HCT116 (cell line): ENCODE measurements around the gene AHRR. TPM values are rescaled to one million over a fixed set of nuclear protein-coding genes. Genes with fewer than 3 reads are reported as not detected.

Experiments used
- ATAC-seq: fragments of 200-7000 bp; cut with Tn5 transposase; 2 replicates; pipeline ENCODE4 v1.9.1; 2020; ENCODE audit warnings: mild to moderate bottlenecking, moderate library complexity
- BruUV-seq: library from RNA; stranded (reverse); fragments of 400-500 nt; replicated peaks from 2 replicates; lab custom pipeline; 2021; lab: Mats Ljungman, UMichigan
- CTCF ChIA-PET: fragments of 300-600 bp; sonication (Branson Sonifier 250); formaldehyde crosslinking; loops from one replicate; lab custom pipeline; 2021; ENCODE audit warnings: antibody characterized with exemption; lab: Charles Lee
- POLR2A ChIA-PET: fragments of 300-600, 350-600 bp; sonication (Branson Sonifier 250); formaldehyde crosslinking; loops from one replicate; lab custom pipeline; 2021; ENCODE audit warnings: antibody characterized with exemption; lab: Charles Lee
- RAD21 ChIA-PET, 2 experiments: fragments of 300-600 bp; sonication (Branson Sonifier 250); formaldehyde crosslinking; loops; one replicate each; lab custom pipeline; 2023; ENCODE audit warnings: low total read pairs in 2 of 2; ENCODE audit not compliant: uncharacterized antibody in 2 of 2, unreplicated experiment in 2 of 2, low non-redundant PET in 1 of 2; lab: Charles Lee
- DNase-seq: peaks from one replicate; pipeline ENCODE4 v3.0.0-alpha.2; 2010; ENCODE audit warnings: low read depth, low spot score
- H2AFZ ChIP-seq: fragments of 200-600 bp; shearing (Covaris generic), sonication (generic); 2 replicates; pipeline ENCODE4 v1.6.1; 2017; ENCODE audit warnings: low read depth, mixed run types, mixed read lengths, antibody characterized with exemption, low read length; ENCODE audit not compliant: poor library complexity, severe bottlenecking
- H3K27ac ChIP-seq: 2 replicates; pipeline ENCODE4 v1.5.1; 2012; ENCODE audit warnings: low read depth, low read length
- H3K27me3 ChIP-seq: fragments of 200-600 bp; sonication (generic); 2 replicates; pipeline ENCODE4 v1.6.1; 2016; ENCODE audit warnings: mixed run types, low read length, mixed read lengths; ENCODE audit not compliant: insufficient read depth
- H3K36me3 ChIP-seq, 2 experiments: fragments of 200-500 bp in 1 of 2; fragments of 200-600 bp in 1 of 2; sonication (Bioruptor generic) in 1 of 2; sonication (generic) in 1 of 2; 2 replicates each; pipeline versions ENCODE4 v1.5.1 to v1.6.1; 2014 to 2016; ENCODE audit warnings: low read length in 2 of 2, inconsistent platforms in 1 of 2, mixed read lengths in 1 of 2, mixed run types in 1 of 2; ENCODE audit not compliant: insufficient read depth in 2 of 2, control insufficient read depth in 1 of 2
- H3K4me1 ChIP-seq, 2 experiments: fragments of 200-600 bp in 1 of 2; sonication (generic) in 1 of 2; 2 replicates each; pipeline versions ENCODE4 v1.5.1 to v1.6.1; 2012 to 2017; ENCODE audit warnings: low read length in 2 of 2, inconsistent platforms in 1 of 2, mild to moderate bottlenecking in 1 of 2, mixed read lengths in 1 of 2, mixed run types in 1 of 2, moderate library complexity in 1 of 2; ENCODE audit not compliant: insufficient read depth in 2 of 2, control insufficient read depth in 1 of 2
- H3K4me2 ChIP-seq: fragments of 200-600 bp; sonication (generic); 2 replicates; pipeline ENCODE4 v1.6.1; 2017; ENCODE audit warnings: mixed run types, low read length, mixed read lengths
- H3K4me3 ChIP-seq, 2 experiments: fragments of 200-600 bp in 1 of 2; sonication (generic) in 1 of 2; replicated peaks in 1 of 2; 2 replicates each; pipeline ENCODE4 v1.5.1; 2011 to 2016; ENCODE audit warnings: low read length in 2 of 2, control low read depth in 1 of 2, low read depth in 1 of 2, mild to moderate bottlenecking in 1 of 2, mixed read lengths in 1 of 2, mixed run types in 1 of 2
- H3K79me2 ChIP-seq: fragments of 200-600 bp; sonication (generic); 2 replicates; pipeline ENCODE4 v1.6.1; 2017; ENCODE audit warnings: mild to moderate bottlenecking, mixed run types, low read length, moderate library complexity, mixed read lengths; ENCODE audit not compliant: insufficient read depth
- H3K9ac ChIP-seq: fragments of 200-600 bp; sonication (generic); 2 replicates; pipeline ENCODE4 v1.6.1; 2016; ENCODE audit warnings: low read length, mixed read lengths
- H3K9me2 ChIP-seq: fragments of 200-600 bp; sonication (generic), shearing (Covaris generic); 2 replicates; pipeline ENCODE4 v1.6.1; 2017; ENCODE audit warnings: mixed run types, mild to moderate bottlenecking, moderate library complexity; ENCODE audit not compliant: insufficient read depth
- H3K9me3 ChIP-seq, 2 experiments: fragments of 200-500 bp in 1 of 2; fragments of 200-600 bp in 1 of 2; sonication (Bioruptor generic) in 1 of 2; sonication (generic) in 1 of 2; 2 replicates each; pipeline ENCODE4 v1.6.1; 2014 to 2017; ENCODE audit warnings: low read length in 2 of 2, mixed read lengths in 2 of 2, inconsistent platforms in 1 of 2, low read depth in 1 of 2, mild to moderate bottlenecking in 1 of 2, mixed run types in 1 of 2, moderate library complexity in 1 of 2; ENCODE audit not compliant: control insufficient read depth in 1 of 2, insufficient read depth in 1 of 2
- H4K20me1 ChIP-seq: fragments of 200-600 bp; sonication (generic), shearing (Covaris generic); 2 replicates; pipeline ENCODE4 v1.6.1; 2017; ENCODE audit warnings: mixed run types, mild to moderate bottlenecking, moderate library complexity; ENCODE audit not compliant: insufficient read depth
- ZFX ChIP-seq: fragments of 450-650 bp; IDR thresholded peaks from 2 replicates; pipeline ENCODE4 v1.6.1; 2017
- intact Hi-C: fragments of 100-400 bp; cut with micrococcal nuclease; formaldehyde crosslinking; loops from 2 replicates; pipeline ENCODE4 v1.10.0; 2022
- total RNA-seq: library from RNA; stranded (reverse); gene quantifications from one replicate; pipeline ENCODE4 v1.2.1, GENCODE V29; 2021; ENCODE audit not compliant: unreplicated experiment
- TF ChIP-seq, protein P1 (sequence below): IDR thresholded peaks from 2 replicates; pipeline ENCODE4 v1.6.1; 2012; ENCODE audit warnings: low read depth

Gene AHRR
- total RNA-seq, 1 experiment from 2014 or later: 12.7 TPM

DNA sequence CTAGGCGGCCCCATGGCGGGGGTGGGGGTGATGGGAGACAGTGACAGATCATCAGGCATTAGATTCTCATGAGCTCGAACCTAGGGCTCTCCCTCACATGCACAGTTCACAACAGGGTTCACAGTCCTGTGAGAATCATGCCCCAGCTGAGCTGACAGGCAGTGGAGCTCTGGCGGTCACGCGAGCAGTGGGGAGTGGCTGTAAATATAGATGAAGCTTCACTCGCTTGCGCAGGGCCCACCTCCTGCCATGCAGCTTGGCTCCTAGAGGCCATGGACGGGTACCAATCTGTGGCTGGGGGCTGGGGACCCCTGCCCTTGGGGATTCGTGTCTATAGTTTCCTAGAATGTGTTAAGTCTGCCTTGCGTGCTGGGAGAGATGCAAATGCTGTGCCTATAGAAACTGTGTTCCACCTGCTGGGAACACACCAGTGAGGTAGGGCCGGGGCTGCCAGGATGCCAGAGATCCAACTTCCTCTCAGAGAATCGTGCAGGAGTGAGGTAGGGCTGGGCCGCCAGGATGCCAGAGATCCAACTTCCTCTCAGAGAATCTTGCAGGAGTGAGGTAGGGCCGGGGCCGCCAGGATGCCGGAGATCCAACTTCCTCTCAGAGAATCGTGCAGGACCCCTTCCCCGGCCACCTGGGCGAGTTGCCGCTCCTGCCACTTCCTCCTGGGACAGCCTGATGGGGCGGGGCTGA, 107.4 kb downstream of the AHRR start:
- Histone ChIP-seq H4K20me1 (no peaks in the 10 kb centered on the region), H3K9me3 (no peaks in the 10 kb centered on the region), H3K36me3 (no peaks in the 10 kb centered on the region), H3K4me2 (no peak overlapping the region), H2AFZ (no peak overlapping the region), H3K27ac (no peak overlapping the region), H3K27me3 (no peaks in the 10 kb centered on the region), H3K4me3 (no peak overlapping the region), H3K9ac (no peak overlapping the region), H3K79me2 (no peaks in the 10 kb centered on the region), H3K9me2 (no peaks in the 10 kb centered on the region), H3K4me1 (peaks cover 0 to 23% of the 10 kb centered on the region in 2 experiments; a peak in 3 of 4 replicates)
- BruUV-seq: no TSS peak
- ChIA-PET POLR2A (no interaction called here), CTCF (interaction anchor here (1.3 to 6.4 kb wide), 2 partner anchors 18 to 111 kb away, joined by 4 to 42 read pairs; no protein-coding TSS in a partner anchor), RAD21 (interaction anchor here in 1 of 2 experiments (2.0 kb wide), 1 partner anchor 112 kb away, joined by 4 read pairs; no protein-coding TSS in a partner anchor)
- no peak for DNase-seq
- intact Hi-C loops: no loop called here
- TF ChIP-seq, protein P1, sequence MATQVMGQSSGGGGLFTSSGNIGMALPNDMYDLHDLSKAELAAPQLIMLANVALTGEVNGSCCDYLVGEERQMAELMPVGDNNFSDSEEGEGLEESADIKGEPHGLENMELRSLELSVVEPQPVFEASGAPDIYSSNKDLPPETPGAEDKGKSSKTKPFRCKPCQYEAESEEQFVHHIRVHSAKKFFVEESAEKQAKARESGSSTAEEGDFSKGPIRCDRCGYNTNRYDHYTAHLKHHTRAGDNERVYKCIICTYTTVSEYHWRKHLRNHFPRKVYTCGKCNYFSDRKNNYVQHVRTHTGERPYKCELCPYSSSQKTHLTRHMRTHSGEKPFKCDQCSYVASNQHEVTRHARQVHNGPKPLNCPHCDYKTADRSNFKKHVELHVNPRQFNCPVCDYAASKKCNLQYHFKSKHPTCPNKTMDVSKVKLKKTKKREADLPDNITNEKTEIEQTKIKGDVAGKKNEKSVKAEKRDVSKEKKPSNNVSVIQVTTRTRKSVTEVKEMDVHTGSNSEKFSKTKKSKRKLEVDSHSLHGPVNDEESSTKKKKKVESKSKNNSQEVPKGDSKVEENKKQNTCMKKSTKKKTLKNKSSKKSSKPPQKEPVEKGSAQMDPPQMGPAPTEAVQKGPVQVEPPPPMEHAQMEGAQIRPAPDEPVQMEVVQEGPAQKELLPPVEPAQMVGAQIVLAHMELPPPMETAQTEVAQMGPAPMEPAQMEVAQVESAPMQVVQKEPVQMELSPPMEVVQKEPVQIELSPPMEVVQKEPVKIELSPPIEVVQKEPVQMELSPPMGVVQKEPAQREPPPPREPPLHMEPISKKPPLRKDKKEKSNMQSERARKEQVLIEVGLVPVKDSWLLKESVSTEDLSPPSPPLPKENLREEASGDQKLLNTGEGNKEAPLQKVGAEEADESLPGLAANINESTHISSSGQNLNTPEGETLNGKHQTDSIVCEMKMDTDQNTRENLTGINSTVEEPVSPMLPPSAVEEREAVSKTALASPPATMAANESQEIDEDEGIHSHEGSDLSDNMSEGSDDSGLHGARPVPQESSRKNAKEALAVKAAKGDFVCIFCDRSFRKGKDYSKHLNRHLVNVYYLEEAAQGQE: no peak
- TF ChIP-seq ZFX: no peak
- ATAC-seq: no peak
